ENCODE measurements around the gene ZSCAN21. TPM values are rescaled to one million over a fixed set of nuclear protein-coding genes. Genes with fewer than 3 reads are reported as not detected.

The ZSCAN21 gene
- polyA plus RNA-seq (2011; rRNA removed) (17.9 and 18.3 TPM in 2 replicates), polyA plus RNA-seq (2017; fragmentation: RNase III; extraction: RNeasy Plus Mini Kit Qiagen cat#74134 plus additional on column Dnase treatment) (8.3 to 9.2 TPM (median 9.1 TPM) in 3 replicates), polyA minus RNA-seq (2011; rRNA and poly(A)+ RNA removed) (11.8 and 12.6 TPM in 2 replicates)
- 7.8 and 8.6 TPM in 2 replicates for polyA plus RNA-seq (2012; cell fraction: cytosol; rRNA removed)
- 6.5 and 7.1 TPM in 2 replicates for polyA plus RNA-seq (2012; cell fraction: nucleus; rRNA removed)

DNA sequence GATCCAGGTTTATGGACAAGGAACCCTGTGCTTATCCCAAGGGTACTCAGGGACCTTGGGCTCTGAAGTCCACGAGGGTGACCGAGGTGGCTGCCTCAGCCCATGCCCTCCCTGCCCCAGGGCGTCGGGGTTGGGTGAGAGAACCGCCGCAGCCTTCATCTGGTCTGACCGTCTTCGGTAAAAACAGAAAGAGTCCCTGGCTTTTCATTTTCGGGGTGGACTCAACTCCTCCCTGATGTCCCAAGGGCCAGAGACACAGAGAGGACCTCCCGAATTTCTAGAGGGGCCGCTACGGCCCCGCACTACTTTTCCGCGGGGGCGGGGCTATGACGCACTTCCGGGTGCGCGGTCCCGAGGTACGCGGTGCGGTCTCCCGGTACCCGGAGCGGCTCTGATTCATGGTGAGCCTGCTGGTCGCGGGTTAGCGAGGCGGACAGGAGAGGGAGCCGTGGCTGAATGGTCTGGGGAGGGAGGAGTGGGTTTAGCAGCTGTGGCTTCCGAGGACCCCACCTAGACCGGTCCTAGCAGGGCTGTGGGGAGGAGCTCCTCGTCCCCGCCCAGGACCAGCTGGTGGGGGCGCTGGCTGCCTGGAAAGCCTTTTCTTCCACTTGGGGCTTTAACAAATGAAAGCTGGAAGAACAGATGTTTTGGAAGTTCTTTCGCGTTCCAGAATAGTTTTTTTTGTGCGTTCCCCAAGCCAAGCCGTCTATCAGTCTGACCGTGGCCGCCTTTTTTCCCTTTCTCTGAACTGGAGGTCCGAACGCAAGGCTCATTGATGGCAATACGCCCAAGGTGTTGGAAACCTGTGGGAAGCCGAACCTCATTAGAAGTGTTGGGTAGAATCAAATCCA lies at the start of gene ZSCAN21:
TSS of gene ZSCAN21 (plus strand) at position 334 of the 851 bp plus-strand sequence. CDS start 7,233 bp downstream, outside the sequence.
- peak; percentile 94 to 96 for ATAC-seq
- peaks cover 7% of the 10 kb centered on the region; the same call in 2 of the 3 replicates for H3K4me1 ChIP-seq
- no peaks in the 10 kb centered on the region for H3K9me3 ChIP-seq
- H3K4me3 ChIP-seq, result peak within 1 kb of the TSS; percentile 85
- H3K27ac ChIP-seq, result peak within 1 kb of the TSS; percentile 89 to 93
- WGBS (ENCODE audit: missing lambda C conversion rate), result 1% methylated on average over 38 of the region's 47 CpGs
- TF ChIP-seq, protein P1, sequence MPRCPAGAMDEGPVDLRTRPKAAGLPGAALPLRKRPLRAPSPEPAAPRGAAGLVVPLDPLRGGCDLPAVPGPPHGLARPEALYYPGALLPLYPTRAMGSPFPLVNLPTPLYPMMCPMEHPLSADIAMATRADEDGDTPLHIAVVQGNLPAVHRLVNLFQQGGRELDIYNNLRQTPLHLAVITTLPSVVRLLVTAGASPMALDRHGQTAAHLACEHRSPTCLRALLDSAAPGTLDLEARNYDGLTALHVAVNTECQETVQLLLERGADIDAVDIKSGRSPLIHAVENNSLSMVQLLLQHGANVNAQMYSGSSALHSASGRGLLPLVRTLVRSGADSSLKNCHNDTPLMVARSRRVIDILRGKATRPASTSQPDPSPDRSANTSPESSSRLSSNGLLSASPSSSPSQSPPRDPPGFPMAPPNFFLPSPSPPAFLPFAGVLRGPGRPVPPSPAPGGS (IDR thresholded peaks at IDR 0.05), result peak; percentile 66; the same call in 1 of the 3 replicates
- TF ChIP-seq RNF2 (IDR thresholded peaks at IDR 0.05; ENCODE audit: borderline replicate concordance, low read depth) (no peak), JUN (IDR thresholded peaks at IDR 0.05) (peak; percentile 83 to 84), NPAS2 (CRISPR knock-in tag; IDR thresholded peaks at IDR 0.05; ENCODE audit: borderline replicate concordance) (no peak), PHF8 (IDR thresholded peaks at IDR 0.05; ENCODE audit: borderline replicate concordance, low read depth) (peak; percentile 85; the same call in 1 of the 2 replicates), NFE2L2 (conservative IDR thresholded peaks at IDR 0.05; ENCODE audit: low read length) (no peak), HOXA7 (CRISPR knock-in tag; IDR thresholded peaks at IDR 0.05) (no peak), FOXS1 (CRISPR knock-in tag; IDR thresholded peaks at IDR 0.05) (no peak), FOSL2 (IDR thresholded peaks at IDR 0.05) (no peak), FOSL2 (CRISPR knock-in tag; IDR thresholded peaks at IDR 0.05) (peak; percentile 55), HOXB5 (CRISPR knock-in tag; IDR thresholded peaks at IDR 0.05) (no peak), FOSB (CRISPR knock-in tag; IDR thresholded peaks at IDR 0.05) (0 out of 2 replicates have a peak, but pooled peaks have one; percentile 53), CEBPB (IDR thresholded peaks at IDR 0.05) (no peak), JUNB (IDR thresholded peaks at IDR 0.05) (0 out of 2 replicates have a peak, but pooled peaks have one; percentile 7), GATA3 (IDR thresholded peaks at IDR 0.05; ENCODE audit: borderline replicate concordance) (no peak), TP53 (CRISPR knock-in tag; IDR thresholded peaks at IDR 0.05) (no peak), MAZ (IDR thresholded peaks at IDR 0.05; ENCODE audit: borderline replicate concordance, low read depth, low read length) (0 out of 2 replicates have a peak, but pooled peaks have one; percentile 58), SREBF2 (IDR thresholded peaks at IDR 0.05) (no peak), ZNF302 (CRISPR knock-in tag; IDR thresholded peaks at IDR 0.05) (no peak), SMC3 (IDR thresholded peaks at IDR 0.05) (0 out of 3 replicates have a peak, but pooled peaks have one; percentile 5), ZSCAN20 (CRISPR knock-in tag; IDR thresholded peaks at IDR 0.05) (no peak), EHF (CRISPR knock-in tag; IDR thresholded peaks at IDR 0.05) (no peak), EP300 (IDR thresholded peaks at IDR 0.05) (no peak), POLR2A (IDR thresholded peaks at IDR 0.05; ENCODE audit: low read length) (peak; percentile 87), ESRRA (IDR thresholded peaks at IDR 0.05; ENCODE audit: borderline replicate concordance, low read length) (no peak)
- TF ChIP-seq, protein P2, sequence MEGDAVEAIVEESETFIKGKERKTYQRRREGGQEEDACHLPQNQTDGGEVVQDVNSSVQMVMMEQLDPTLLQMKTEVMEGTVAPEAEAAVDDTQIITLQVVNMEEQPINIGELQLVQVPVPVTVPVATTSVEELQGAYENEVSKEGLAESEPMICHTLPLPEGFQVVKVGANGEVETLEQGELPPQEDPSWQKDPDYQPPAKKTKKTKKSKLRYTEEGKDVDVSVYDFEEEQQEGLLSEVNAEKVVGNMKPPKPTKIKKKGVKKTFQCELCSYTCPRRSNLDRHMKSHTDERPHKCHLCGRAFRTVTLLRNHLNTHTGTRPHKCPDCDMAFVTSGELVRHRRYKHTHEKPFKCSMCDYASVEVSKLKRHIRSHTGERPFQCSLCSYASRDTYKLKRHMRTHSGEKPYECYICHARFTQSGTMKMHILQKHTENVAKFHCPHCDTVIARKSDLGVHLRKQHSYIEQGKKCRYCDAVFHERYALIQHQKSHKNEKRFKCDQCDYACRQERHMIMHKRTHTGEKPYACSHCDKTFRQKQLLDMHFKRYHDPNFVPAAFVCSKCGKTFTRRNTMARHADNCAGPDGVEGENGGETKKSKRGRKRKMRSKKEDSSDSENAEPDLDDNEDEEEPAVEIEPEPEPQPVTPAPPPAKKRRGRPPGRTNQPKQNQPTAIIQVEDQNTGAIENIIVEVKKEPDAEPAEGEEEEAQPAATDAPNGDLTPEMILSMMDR (IDR thresholded peaks at IDR 0.05), result peak; percentile 20; the same call in 1 of the 3 replicates
- TF ChIP-seq, protein P3, sequence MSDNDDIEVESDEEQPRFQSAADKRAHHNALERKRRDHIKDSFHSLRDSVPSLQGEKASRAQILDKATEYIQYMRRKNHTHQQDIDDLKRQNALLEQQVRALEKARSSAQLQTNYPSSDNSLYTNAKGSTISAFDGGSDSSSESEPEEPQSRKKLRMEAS (IDR thresholded peaks at IDR 0.05), result peak; percentile 65
- CTCF ChIA-PET, result interaction anchor here (0.6 to 12.5 kb wide), 8 partner anchors 11 to 70 kb away, joined by 3 to 128 read pairs (median 4); no protein-coding TSS in a partner anchor
- POLR2A ChIA-PET, result interaction anchor here (0.5 to 1.9 kb wide), 10 partner anchors 14 to 433 kb away, joined by 3 to 11 read pairs (median 4); partner anchors contain the start of genes AP4M1, GJC3, MCM7 and TRIM4
- DNase-seq (ENCODE audit: low read depth in 1 of 2, low spot score in 1 of 2), result peak; percentile 79 to 88
- FAIRE-seq, result no peak
- peak within 1 kb of the TSS; percentile 77 for H3K4me2 ChIP-seq
